Astrocyte of the cerebellum (primary cell): ENCODE data around the gene COL4A5.

Experiments used
- DNase-seq: peaks from one replicate; pipeline ENCODE4 v3.0.0-alpha.2; 2011; ENCODE audit warnings: low read depth
- H3K4me3 ChIP-seq: 2 replicates; pipeline ENCODE4 v1.5.1; 2011; ENCODE audit warnings: mild to moderate bottlenecking, low read depth, low read length, moderate library complexity
- in situ Hi-C: cut with HindIII; loops from 2 replicates; pipeline ENCODE4 v1.10.0; 2017; ENCODE audit warnings: low sequenced_read_pairs
- TF ChIP-seq, protein P1 (sequence below): IDR thresholded peaks from 2 replicates; pipeline ENCODE4 v1.5.1; 2012; ENCODE audit warnings: low read length, low read depth, moderate library complexity, mild to moderate bottlenecking; ENCODE audit errors: missing control alignments

The COL4A5 gene

DNA sequence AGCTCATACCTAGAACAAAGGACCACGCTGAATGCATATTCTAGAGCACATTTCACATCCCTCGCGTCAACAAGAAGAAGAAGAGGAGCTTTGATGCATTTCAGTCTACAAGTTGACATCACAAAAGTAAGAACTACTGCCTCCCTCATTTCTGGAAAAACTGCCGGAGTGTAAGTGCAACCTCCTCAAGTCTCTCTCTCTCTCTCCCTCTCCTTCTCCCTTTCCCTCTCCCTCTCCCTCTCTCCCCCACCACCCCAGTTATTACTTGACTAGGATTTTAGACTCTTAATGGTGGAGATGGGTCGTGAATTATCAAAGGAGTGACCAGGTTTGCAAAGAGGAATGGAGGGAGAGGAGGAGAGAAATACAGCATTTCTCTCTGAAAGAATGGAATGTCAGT, 298.1 kb downstream of the COL4A5 start:
- no peak overlapping the region for H3K4me3 ChIP-seq
- in situ Hi-C loops = no loop called here
- DNase-seq = no peak
- TF ChIP-seq, protein P1, sequence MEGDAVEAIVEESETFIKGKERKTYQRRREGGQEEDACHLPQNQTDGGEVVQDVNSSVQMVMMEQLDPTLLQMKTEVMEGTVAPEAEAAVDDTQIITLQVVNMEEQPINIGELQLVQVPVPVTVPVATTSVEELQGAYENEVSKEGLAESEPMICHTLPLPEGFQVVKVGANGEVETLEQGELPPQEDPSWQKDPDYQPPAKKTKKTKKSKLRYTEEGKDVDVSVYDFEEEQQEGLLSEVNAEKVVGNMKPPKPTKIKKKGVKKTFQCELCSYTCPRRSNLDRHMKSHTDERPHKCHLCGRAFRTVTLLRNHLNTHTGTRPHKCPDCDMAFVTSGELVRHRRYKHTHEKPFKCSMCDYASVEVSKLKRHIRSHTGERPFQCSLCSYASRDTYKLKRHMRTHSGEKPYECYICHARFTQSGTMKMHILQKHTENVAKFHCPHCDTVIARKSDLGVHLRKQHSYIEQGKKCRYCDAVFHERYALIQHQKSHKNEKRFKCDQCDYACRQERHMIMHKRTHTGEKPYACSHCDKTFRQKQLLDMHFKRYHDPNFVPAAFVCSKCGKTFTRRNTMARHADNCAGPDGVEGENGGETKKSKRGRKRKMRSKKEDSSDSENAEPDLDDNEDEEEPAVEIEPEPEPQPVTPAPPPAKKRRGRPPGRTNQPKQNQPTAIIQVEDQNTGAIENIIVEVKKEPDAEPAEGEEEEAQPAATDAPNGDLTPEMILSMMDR = no peak

DNA sequence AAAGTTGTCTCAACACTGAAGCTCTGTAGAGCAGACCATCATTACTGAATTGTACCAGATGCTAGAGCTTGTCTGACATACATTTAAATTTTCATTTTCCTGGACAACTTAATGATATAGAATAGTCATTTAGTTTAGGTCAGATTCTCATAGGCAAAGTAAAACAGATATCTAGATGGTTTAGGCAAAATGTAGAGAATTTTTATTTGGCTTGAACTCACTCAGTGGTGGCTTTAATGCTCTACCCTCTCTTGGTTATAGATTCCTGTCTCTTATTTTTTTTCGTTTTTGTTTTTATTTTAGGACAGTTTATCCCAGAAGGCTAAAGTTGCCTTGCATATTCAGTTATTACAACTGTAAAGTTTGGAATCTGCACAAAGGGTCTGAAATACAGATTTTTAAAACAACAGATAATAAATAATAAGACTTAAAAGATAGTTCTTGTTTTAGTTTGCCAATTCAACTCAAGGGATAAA, 300.7 kb downstream of the COL4A5 start:
- DNase-seq = no peak
- TF ChIP-seq, protein P1 = no peak
- in situ Hi-C loops = no loop called here
- no peak overlapping the region for H3K4me3 ChIP-seq
